Left ventricle myocardium inferior (tissue), 1 donor: ENCODE data around the gene HDAC4. TPM values are rescaled to one million over a fixed set of nuclear protein-coding genes. Genes with fewer than 3 reads are reported as not detected.
A peak's percentile ranks its signal among the peaks of the same experiment; 100 is the strongest.

ENCODE experiments used
- DNase-seq: peaks from one replicate; pipeline ENCODE4 v3.0.0-alpha.2; 2020
- H3K27ac ChIP-seq: fragments of 200-600 bp; replicated peaks from 2 replicates; pipeline ENCODE4 v1.8.0; 2021
- H3K27me3 ChIP-seq: fragments of 200-600 bp; 2 replicates; pipeline ENCODE4 v1.8.0; 2021; ENCODE audit warnings: low read depth
- H3K36me3 ChIP-seq: fragments of 200-600 bp; 2 replicates; pipeline ENCODE4 v1.8.0; 2021
- H3K4me1 ChIP-seq: fragments of 200-600 bp; 2 replicates; pipeline ENCODE4 v1.8.0; 2021
- H3K4me3 ChIP-seq: fragments of 200-600 bp; 2 replicates; pipeline ENCODE4 v1.8.0; 2021; ENCODE audit warnings: mild to moderate bottlenecking, moderate library complexity
- H3K9me3 ChIP-seq: fragments of 200-600 bp; replicated peaks from 2 replicates; pipeline ENCODE4 v1.8.0; 2021
- intact Hi-C: fragments of 100-400 bp; cut with micrococcal nuclease; formaldehyde crosslinking; loops from one replicate; pipeline ENCODE4 v1.11.0; 2022
- total RNA-seq: library from RNA; stranded (reverse); fragmentation: NEBNext Ultra II Directional; extraction: Animal tissue kit (Norgen Biotek cat#: 25700); gene quantifications from one replicate; pipeline ENCODE4 v1.2.1, GENCODE V29; 2021
- TF ChIP-seq, protein P1 (sequence below): fragments of 200-600 bp; IDR thresholded peaks from 2 replicates; pipeline ENCODE4 v1.8.0; 2021; ENCODE audit warnings: antibody characterized with exemption, mild to moderate bottlenecking, borderline replicate concordance
- donor health status: DM: no; HTN: yes; CAD: no; lungs with severe emphysema.

Gene HDAC4
- total RNA-seq, 1 donor from 2014 or later, result 23.9 TPM

GRCh38 chr2:239113615-239114014 lies 287.2 kb downstream of the HDAC4 start:
- intact Hi-C loops, result no loop called here
- peaks cover 35% of the 10 kb centered on the region for H3K36me3 ChIP-seq
- DNase-seq, result no peak
- H3K27me3 ChIP-seq, result no peaks in the 10 kb centered on the region
- TF ChIP-seq, protein P1, sequence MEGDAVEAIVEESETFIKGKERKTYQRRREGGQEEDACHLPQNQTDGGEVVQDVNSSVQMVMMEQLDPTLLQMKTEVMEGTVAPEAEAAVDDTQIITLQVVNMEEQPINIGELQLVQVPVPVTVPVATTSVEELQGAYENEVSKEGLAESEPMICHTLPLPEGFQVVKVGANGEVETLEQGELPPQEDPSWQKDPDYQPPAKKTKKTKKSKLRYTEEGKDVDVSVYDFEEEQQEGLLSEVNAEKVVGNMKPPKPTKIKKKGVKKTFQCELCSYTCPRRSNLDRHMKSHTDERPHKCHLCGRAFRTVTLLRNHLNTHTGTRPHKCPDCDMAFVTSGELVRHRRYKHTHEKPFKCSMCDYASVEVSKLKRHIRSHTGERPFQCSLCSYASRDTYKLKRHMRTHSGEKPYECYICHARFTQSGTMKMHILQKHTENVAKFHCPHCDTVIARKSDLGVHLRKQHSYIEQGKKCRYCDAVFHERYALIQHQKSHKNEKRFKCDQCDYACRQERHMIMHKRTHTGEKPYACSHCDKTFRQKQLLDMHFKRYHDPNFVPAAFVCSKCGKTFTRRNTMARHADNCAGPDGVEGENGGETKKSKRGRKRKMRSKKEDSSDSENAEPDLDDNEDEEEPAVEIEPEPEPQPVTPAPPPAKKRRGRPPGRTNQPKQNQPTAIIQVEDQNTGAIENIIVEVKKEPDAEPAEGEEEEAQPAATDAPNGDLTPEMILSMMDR, result no peak
- H3K4me1 ChIP-seq, result peaks cover 35% of the 10 kb centered on the region
- H3K27ac ChIP-seq, result peak overlapping the region; percentile 52
- no peak overlapping the region for H3K4me3 ChIP-seq
- H3K9me3 ChIP-seq, result no peaks in the 10 kb centered on the region

GRCh38 chr2:239113171-239113570 lies 287.6 kb downstream of the HDAC4 start:
- Histone ChIP-seq H3K4me1 (peaks cover 35% of the 10 kb centered on the region), H3K36me3 (peaks cover 37% of the 10 kb centered on the region), H3K4me3 (no peak overlapping the region), H3K27ac (peak overlapping the region; percentile 52), H3K27me3 (no peaks in the 10 kb centered on the region), H3K9me3 (no peaks in the 10 kb centered on the region)
- TF ChIP-seq, protein P1, result no peak
- DNase-seq, result no peak
- intact Hi-C loops, result no loop called here

GRCh38 chr2:239112127-239112774 lies 288.6 kb downstream of the HDAC4 start:
- Histone ChIP-seq H3K4me1 (peaks cover 35% of the 10 kb centered on the region), H3K9me3 (no peaks in the 10 kb centered on the region), H3K36me3 (peaks cover 43% of the 10 kb centered on the region), H3K4me3 (no peak overlapping the region), H3K27me3 (no peaks in the 10 kb centered on the region), H3K27ac (no peak overlapping the region)
- TF ChIP-seq, protein P1, result no peak
- DNase-seq, result no peak
- intact Hi-C loops, result no loop called here

DNA sequence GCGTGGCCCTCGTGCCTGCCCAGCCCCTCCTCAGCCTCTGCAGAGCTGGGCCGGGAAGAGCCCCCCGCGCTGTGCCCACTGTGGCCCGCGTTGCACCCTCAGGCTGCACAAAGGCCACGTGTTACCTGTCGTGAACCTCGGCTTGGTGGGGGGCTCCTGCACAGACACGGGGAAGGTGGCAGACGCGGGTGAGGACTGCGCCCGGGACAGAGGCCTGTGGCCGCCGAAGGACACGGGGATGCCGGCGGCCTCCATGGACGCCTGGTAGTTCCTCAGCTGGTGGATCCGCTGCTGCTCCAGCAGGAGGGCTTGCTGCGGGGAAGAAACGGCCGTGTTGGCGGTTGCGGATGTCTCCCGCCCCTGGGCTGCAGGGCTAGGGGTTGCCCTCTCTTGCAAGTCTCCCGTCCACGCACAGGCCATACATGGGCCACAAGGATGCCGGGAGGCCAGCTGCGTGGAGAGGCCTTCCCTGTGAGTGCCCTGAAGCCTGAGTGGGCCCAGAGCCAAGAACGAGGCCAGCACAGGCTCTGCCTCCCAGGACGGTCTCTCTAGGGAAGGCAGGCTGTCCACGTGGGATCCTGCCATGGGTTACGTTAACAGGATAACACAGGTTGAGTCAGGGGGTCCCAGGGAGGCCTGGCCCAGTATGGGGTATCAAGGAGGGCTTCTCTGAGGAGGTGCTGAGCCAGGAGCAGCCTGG lies 289.3 kb downstream of the HDAC4 start:
- H3K4me3 ChIP-seq, result no peak overlapping the region
- DNase-seq, result no peak
- no peaks in the 10 kb centered on the region for H3K9me3 ChIP-seq
- peaks cover 40% of the 10 kb centered on the region for H3K4me1 ChIP-seq
- H3K27me3 ChIP-seq, result no peaks in the 10 kb centered on the region
- peaks cover 50% of the 10 kb centered on the region for H3K36me3 ChIP-seq
- no peak overlapping the region for H3K27ac ChIP-seq
- intact Hi-C loops, result no loop called here
- TF ChIP-seq, protein P1, result no peak

GRCh38 chr2:239110595-239111048 lies 290.2 kb downstream of the HDAC4 start:
- H3K9me3 ChIP-seq, result no peaks in the 10 kb centered on the region
- no peak for DNase-seq
- no peak overlapping the region for H3K27ac ChIP-seq
- intact Hi-C loops, result no loop called here
- no peak overlapping the region for H3K4me3 ChIP-seq
- H3K27me3 ChIP-seq, result no peaks in the 10 kb centered on the region
- H3K36me3 ChIP-seq, result peaks cover 55% of the 10 kb centered on the region
- peaks cover 40% of the 10 kb centered on the region for H3K4me1 ChIP-seq
- TF ChIP-seq, protein P1, result no peak
